A673 (cell line): ENCODE results near the gene MICAL3. TPM values are rescaled to one million over a fixed set of nuclear protein-coding genes. Genes with fewer than 3 reads are reported as not detected.

Experiments used
- BruUV-seq: library from RNA; stranded (reverse); fragments of 400-500 nt; replicated peaks from 2 replicates; lab custom pipeline; 2021; lab: Mats Ljungman, UMichigan
- CTCF ChIA-PET: fragments of 300-600 bp; sonication (Branson Sonifier 250); formaldehyde crosslinking; loops from one replicate; lab custom pipeline; 2022; ENCODE audit warnings: antibody characterized with exemption; lab: Charles Lee
- POLR2A ChIA-PET: fragments of 300-600 bp; sonication (Branson Sonifier 250); formaldehyde crosslinking; loops from one replicate; lab custom pipeline; 2022; ENCODE audit warnings: antibody characterized with exemption; ENCODE audit not compliant: low non-redundant PET; lab: Charles Lee
- DNase-seq: peaks from one replicate; pipeline ENCODE4 v3.0.0-alpha.2; 2015; ENCODE audit warnings: low spot score
- H3K27ac ChIP-seq: fragments of 200-600 bp; sonication (generic); 2 replicates; pipeline ENCODE4 v1.5.1; 2016; ENCODE audit warnings: mixed run types, low read depth, mild to moderate bottlenecking, mixed read lengths, antibody characterized with exemption, low read length; ENCODE audit not compliant: poor library complexity, severe bottlenecking
- H3K27me3 ChIP-seq: fragments of 200-600 bp; sonication (generic); replicated peaks from 2 replicates; pipeline ENCODE4 v1.6.1; 2017; ENCODE audit warnings: mixed run types, low read depth, mild to moderate bottlenecking, mixed read lengths, antibody characterized with exemption, low read length; ENCODE audit not compliant: insufficient read depth, poor library complexity
- H3K36me3 ChIP-seq: fragments of 200-600 bp; sonication (generic); 2 replicates; pipeline ENCODE4 v1.6.1; 2016; ENCODE audit warnings: mixed run types, mild to moderate bottlenecking, mixed read lengths, antibody characterized with exemption, low read length; ENCODE audit not compliant: insufficient read depth, poor library complexity, severe bottlenecking
- H3K4me1 ChIP-seq: fragments of 200-600 bp; sonication (generic); 2 replicates; pipeline ENCODE4 v1.6.1; 2017; ENCODE audit warnings: mixed run types, mild to moderate bottlenecking, mixed read lengths, antibody characterized with exemption, low read length; ENCODE audit not compliant: insufficient read depth, poor library complexity, severe bottlenecking
- H3K4me3 ChIP-seq: fragments of 200-600 bp; sonication (generic); 2 replicates; pipeline ENCODE4 v1.5.1; 2016; ENCODE audit warnings: low read depth, mixed run types, mild to moderate bottlenecking, mixed read lengths, low read length; ENCODE audit not compliant: poor library complexity, severe bottlenecking
- H3K9me3 ChIP-seq: fragments of 200-600 bp; sonication (generic); 2 replicates; pipeline ENCODE4 v1.6.1; 2016; ENCODE audit warnings: mixed run types, low read depth, mild to moderate bottlenecking, mixed read lengths, antibody characterized with exemption, low read length; ENCODE audit not compliant: poor library complexity, severe bottlenecking
- EZH2 ChIP-seq: fragments of 200-600 bp; sonication (generic); IDR thresholded peaks from 2 replicates; pipeline ENCODE4 v1.6.1; 2017; ENCODE audit warnings: borderline replicate concordance, low read depth, mild to moderate bottlenecking, mixed read lengths, antibody characterized with exemption, low read length; ENCODE audit not compliant: poor library complexity, severe bottlenecking
- intact Hi-C: fragments of 100-400 bp; cut with micrococcal nuclease; formaldehyde crosslinking; loops from one replicate; pipeline ENCODE4 v1.10.0; 2022; ENCODE audit not compliant: unreplicated experiment
- total RNA-seq: library from RNA; stranded (reverse); gene quantifications from 2 replicates; pipeline ENCODE4 v1.2.3, GENCODE V29; 2021
- TF ChIP-seq, protein P1 (sequence below): fragments of 300-800, 200-600 bp; sonication (generic); conservative IDR thresholded peaks from 2 replicates; pipeline ENCODE4 v1.5.1; 2017; ENCODE audit warnings: low read depth, mild to moderate bottlenecking, antibody characterized with exemption, low read length, moderate library complexity, mixed read lengths

MICAL3 gene
- total RNA-seq, 1 experiment from 2014 or later: 63.6 TPM

DNA sequence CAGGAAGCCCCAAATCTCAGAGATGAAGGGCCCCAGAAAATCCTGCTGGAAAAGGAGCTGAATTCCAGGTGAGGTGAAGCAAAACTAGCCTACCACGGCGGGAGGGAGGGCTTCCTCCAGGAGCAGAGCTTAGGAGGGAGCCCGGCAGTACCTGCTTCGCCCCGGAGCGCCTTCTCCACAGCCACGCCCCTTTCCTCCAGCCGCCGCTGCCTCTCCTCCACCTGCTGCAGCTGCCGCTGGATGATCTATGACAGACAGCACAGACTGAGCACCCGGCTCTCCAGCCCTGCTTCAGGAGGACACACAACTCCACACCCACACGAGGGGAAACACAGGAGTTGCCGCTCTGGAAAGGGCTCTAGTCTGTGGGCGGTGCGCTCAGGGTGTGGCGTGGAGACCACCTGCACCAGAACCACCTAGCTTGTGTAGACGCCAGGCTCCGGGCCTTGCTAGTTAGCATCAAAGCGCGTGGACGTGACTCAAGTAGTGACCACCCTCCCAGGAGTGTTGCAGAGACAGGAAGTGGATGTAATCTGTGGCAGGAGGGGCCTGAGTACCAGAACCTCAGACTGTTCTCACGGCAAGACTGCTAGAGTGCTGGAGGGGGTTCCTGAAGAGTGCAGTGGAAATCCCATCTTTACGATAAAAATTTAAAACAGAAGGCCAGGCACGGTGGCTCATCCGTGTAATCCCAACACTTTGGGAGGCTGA lies 215.5 kb downstream of the MICAL3 start:
- H3K9me3 ChIP-seq: no peaks in the 10 kb centered on the region
- H3K27ac ChIP-seq: no peak overlapping the region
- ChIA-PET CTCF (interaction anchor here (0.6 kb wide), 1 partner anchor 29 kb away, joined by 3 read pairs; no protein-coding TSS in a partner anchor), POLR2A (no interaction called here)
- BruUV-seq: no TSS peak
- no peak for TF ChIP-seq EZH2
- TF ChIP-seq, protein P1, sequence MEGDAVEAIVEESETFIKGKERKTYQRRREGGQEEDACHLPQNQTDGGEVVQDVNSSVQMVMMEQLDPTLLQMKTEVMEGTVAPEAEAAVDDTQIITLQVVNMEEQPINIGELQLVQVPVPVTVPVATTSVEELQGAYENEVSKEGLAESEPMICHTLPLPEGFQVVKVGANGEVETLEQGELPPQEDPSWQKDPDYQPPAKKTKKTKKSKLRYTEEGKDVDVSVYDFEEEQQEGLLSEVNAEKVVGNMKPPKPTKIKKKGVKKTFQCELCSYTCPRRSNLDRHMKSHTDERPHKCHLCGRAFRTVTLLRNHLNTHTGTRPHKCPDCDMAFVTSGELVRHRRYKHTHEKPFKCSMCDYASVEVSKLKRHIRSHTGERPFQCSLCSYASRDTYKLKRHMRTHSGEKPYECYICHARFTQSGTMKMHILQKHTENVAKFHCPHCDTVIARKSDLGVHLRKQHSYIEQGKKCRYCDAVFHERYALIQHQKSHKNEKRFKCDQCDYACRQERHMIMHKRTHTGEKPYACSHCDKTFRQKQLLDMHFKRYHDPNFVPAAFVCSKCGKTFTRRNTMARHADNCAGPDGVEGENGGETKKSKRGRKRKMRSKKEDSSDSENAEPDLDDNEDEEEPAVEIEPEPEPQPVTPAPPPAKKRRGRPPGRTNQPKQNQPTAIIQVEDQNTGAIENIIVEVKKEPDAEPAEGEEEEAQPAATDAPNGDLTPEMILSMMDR: no peak
- peaks cover 8% of the 10 kb centered on the region for H3K36me3 ChIP-seq
- H3K27me3 ChIP-seq: no peaks in the 10 kb centered on the region
- no peak overlapping the region for H3K4me3 ChIP-seq
- H3K4me1 ChIP-seq: no peaks in the 10 kb centered on the region
- intact Hi-C loops: no loop called here
- no peak for DNase-seq

- ChIA-PET POLR2A (no interaction called here), CTCF (no interaction called here)
- Histone ChIP-seq H3K4me1 (no peaks in the 10 kb centered on the region), H3K27me3 (no peaks in the 10 kb centered on the region), H3K36me3 (peaks cover 8% of the 10 kb centered on the region), H3K4me3 (no peak overlapping the region), H3K9me3 (no peaks in the 10 kb centered on the region), H3K27ac (no peak overlapping the region)
- intact Hi-C loops: no loop called here
- no peak for DNase-seq
- no TSS peak for BruUV-seq
- TF ChIP-seq, protein P1: no peak
- no peak for TF ChIP-seq EZH2
Observed at GRCh38 chr22:17807578-17808410, 216.6 kb downstream of the MICAL3 start.

GRCh38 chr22:17807086-17807485 lies 217.3 kb downstream of the MICAL3 start:
- Histone ChIP-seq H3K27me3 (no peaks in the 10 kb centered on the region), H3K4me1 (no peaks in the 10 kb centered on the region), H3K4me3 (no peak overlapping the region), H3K27ac (no peak overlapping the region), H3K9me3 (no peaks in the 10 kb centered on the region), H3K36me3 (peaks cover 8% of the 10 kb centered on the region)
- TF ChIP-seq, protein P1: no peak
- no peak for TF ChIP-seq EZH2
- ChIA-PET POLR2A (no interaction called here), CTCF (no interaction called here)
- no TSS peak for BruUV-seq
- no peak for DNase-seq
- intact Hi-C loops: no loop called here
